ENCODE measurements around the gene PPP1R3C.

GRCh38 chr10:91616137-91616536, 16.7 kb downstream of the PPP1R3C start:
- TF ChIP-seq POLR2AphosphoS5 (IDR thresholded peaks at IDR 0.05) (no peak), POLR2A (IDR thresholded peaks at IDR 0.05) (no peak)
- TF ChIP-seq, protein P1, sequence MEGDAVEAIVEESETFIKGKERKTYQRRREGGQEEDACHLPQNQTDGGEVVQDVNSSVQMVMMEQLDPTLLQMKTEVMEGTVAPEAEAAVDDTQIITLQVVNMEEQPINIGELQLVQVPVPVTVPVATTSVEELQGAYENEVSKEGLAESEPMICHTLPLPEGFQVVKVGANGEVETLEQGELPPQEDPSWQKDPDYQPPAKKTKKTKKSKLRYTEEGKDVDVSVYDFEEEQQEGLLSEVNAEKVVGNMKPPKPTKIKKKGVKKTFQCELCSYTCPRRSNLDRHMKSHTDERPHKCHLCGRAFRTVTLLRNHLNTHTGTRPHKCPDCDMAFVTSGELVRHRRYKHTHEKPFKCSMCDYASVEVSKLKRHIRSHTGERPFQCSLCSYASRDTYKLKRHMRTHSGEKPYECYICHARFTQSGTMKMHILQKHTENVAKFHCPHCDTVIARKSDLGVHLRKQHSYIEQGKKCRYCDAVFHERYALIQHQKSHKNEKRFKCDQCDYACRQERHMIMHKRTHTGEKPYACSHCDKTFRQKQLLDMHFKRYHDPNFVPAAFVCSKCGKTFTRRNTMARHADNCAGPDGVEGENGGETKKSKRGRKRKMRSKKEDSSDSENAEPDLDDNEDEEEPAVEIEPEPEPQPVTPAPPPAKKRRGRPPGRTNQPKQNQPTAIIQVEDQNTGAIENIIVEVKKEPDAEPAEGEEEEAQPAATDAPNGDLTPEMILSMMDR (IDR thresholded peaks at IDR 0.05) = no peak
